Measurements from ENCODE around the gene LTBP1.

LTBP1 gene

DNA sequence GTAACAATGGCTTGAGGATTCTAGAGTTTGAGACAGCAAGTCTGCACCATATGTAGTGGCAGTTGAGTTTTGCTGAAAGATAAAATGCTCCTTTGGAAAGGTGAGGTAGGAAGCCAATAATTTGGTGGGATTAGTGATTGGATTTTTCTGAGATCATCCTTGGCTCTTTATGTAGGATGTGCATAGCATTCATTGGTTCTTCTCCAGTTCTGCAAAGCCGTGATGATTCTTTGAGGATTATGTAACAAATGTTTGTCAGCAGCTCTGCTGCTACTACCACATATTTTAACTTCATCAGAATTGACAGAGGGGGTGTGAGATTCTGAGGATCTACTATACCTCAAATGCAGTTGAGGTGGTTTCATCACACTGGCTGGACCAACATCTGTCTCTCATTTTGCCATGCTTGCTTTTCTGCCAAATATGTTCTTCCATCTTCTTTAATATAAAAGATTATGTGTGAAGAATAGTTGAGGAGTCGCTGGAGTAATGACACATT lies 340.8 kb downstream of the LTBP1 start:
- DNase-seq, result no peak

DNA sequence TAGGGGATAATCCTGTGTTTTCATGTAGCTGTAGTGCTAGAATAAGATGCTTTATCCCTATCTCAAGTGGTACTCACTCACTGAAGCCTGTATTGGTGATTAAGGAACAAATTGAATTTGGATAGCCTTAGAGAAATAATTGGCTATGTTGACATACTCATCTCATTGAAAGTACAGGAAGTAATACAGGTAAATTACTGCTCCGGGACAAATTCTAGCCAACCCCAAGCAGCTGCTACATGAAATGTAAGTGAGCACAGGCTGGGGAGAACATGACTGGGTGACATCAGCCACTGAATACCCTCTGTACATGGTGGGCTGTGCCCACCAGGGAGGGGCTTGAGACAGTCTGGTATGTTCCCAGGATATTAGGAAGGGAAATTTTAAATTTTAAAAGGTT lies 341.3 kb downstream of the LTBP1 start:
- no peak for DNase-seq

DNA sequence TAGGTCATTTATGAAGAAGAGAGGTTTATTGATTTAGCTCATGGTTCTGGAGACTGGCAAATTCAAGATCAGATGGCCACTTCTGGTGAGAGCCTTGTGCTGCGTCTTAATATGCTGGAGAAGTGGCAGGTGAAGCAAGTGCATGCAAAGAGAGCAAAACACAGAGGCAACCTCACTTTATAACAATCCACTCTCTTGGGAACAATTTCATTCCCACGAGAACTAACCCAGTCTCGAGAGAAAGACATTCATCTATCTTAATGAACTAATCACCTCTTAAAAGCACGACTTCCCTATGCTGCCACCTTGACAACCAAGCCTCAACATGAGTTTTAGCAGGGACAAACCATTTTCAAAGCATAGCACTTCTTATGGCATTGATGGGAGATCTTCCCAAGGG lies 343.2 kb downstream of the LTBP1 start:
- no peak for DNase-seq

DNA sequence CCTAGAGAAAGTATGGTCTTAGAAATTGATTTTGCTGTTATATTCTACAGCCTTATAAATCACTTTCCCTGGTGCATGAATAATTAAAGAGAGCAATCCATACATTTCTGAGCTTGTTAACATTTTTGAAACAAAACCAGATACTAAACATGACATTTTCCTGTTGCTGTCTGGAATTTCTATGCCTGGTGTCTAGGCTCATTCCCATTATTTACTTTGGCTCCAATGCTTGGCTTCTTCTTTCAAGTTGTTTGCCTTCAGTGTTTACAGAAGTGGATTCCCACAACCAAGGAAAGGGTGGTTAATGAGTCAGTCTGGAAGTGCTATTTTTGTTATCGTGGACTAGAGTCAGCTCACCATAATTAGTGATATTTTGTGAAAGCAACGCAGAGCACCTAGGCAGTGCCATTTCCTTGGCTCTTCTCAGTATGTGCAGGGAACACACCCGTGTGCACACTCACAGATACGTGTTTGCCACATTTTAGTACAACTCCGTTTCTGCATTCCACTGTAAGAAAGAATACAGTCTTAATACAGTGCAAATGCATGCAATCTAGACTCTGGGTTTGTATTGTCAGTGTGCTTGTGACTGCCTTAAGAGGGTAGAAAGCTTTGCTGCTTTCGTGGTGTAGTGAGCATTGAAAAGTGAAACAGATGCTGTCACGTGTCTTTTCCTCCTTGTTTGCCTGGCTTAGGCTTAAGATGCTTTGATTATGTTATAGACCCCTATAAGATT lies 344.7 kb downstream of the LTBP1 start:
- DNase-seq, result no peak

DNA sequence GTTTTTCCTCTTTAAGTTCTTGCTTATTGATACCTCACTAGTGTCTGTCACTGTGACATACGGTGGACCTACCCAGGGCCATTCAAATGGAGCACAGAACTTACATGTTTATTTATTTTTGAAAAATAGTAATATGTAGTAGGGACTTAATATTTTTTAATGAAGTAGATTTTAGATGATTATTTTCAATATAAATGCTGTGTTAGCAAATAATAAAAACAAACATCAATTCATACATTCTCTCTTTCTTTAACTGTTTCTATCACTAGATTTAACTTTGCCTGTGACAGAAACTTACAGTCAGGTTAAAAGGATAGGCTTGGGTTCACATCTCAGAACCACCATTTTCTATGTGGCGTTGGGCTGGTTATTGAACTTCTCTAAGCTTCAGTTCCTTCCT lies 345.3 kb downstream of the LTBP1 start:
- no peak for DNase-seq

DNA sequence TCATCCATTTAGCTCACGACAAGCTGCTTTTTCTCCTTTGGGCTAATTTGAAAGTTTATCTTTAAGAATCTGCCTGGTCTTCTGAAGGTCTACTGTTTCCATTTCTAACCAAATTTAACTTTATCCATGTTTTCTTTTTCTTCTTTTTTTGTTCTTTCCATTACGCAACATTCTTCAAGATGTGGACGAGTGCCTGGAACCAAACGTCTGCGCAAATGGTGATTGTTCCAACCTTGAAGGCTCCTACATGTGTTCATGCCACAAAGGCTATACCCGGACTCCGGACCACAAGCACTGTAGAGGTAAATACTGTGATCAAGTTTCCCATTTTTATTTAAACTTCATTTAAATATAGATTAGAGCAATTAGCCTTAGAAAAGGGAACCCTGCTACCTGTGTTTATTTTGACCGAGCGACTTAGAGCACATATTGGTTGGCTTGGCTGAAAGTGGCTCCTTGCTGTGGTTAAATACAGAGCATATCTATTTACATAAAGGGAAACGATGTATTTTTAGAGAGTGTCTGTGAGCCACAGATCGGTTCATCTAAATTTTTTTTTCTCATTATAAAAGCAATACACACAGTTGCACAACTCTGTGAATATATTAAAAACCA lies 346.3 kb downstream of the LTBP1 start:
- DNase-seq, result no peak

DNA sequence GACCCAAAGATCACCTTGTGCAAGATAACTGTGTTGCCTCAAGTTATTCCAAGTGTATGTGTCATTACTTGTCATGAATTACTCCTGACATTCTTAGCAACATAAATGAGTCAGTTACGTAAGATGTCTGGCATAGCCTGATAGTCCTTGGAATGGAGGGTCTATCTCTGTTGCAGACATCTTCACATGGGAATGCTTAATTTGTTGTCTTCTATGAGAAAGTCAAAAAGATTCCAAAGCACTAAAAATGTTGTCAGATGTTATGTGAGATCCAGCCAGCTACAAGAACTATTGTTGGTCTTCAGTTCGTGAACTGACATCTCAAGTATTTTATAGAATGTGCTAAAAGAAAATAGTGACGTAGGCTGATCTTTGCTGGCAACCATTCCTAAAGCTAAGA lies 351.5 kb downstream of the LTBP1 start:
- DNase-seq, result no peak

DNA sequence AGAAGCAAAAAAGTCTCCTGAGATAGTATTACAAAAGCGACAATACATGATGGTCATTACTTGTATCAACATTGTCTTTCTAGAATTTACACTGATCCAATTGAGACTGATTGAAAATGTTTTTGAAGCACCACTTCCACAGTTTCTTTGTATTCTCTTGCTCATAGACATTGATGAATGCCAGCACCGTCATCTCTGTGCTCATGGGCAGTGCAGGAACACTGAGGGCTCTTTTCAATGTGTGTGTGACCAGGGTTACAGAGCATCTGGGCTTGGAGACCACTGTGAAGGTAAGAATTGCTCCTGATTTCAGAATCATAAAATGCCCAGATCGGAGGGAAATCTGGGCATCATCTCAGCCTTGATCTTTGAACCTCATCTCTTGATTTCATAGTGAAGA lies 354.6 kb downstream of the LTBP1 start:
- no peak for DNase-seq

DNA sequence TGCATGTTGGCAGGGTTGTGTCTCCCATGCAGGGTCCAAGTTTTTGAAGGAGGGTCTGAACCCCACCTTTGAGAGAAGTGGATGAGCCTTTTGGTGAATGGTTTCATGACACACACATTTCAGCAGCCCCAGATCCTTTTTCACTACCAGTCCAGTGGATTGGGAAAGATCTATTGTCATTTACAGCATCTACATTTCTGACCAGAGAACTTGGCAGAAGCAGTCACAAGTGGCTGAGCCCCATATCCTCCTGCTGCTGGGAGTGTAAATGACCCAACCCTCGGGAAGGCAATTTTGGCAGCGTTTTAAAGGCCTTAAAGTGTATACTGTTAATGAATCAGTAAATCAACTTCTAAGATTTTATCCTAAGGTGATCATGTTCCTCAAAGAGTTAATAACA lies 355.6 kb downstream of the LTBP1 start:
- DNase-seq, result no peak

DNA sequence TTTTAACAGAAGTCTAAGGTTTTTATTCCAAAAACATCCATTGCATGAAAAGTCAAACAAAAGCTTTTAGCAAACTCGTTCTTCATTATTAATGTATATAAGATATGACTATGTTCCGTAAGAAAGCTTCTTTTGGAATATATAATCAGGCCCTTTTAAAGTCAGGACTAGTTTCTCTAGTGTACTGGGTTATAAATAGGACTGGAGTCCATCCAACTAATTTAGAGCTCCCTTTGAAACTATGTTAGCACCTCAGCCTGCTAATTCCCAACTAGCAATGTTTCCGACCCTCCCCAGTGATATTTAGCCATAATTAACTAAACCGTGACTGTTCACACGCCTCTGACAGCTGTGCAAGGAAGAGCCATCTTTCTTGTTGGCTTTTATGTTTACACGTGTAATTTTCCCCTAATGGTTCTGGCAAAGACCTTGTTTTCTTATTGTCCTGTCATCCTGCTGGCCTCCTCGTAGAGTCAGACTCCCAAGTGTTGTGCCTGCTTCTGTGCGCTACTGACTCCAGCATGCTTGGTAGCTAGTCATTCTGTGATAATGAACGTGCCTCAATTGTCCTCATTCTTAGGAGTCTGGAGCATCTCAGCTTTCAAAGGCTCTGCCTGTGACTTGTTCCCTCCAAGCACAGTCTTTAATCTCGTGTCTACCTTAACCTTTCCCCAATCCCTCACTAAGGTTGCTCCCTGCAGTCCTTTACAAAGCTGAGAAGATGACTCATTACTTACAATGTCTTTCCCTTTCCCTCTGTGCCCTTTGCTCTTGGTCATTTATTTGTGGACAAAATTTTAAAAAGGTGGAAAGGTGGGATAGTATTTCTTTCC lies 357.5 kb downstream of the LTBP1 start:
- DNase-seq, result no peak

DNA sequence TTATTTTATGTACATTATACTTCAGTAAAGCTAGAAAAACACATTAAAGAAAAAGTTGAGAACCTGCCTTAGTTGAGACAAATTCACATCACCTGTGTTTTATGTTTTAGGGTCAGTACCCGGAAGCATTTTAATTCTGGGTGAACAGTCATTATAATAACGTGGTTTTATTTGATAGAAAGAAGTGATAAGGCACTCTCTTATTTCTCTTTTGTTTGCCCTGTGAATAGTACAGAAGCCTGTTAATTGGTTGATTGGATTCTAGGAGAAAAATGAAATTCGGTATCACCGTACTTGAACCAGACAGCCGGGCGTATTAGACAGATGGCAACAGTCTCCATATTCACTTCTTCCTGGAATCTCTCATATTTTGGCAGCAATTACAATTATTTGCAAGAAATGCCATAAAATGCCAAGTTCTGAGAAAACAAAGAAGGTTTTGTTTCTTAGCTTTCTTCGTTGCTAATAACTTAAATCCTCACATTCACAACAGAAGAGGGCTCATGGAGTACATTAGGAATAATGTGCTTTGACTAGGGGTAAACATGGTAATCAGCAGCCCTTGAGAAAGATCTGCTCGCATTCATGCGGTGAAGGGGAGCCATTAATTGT lies 361.0 kb downstream of the LTBP1 start:
- DNase-seq, result no peak

DNA sequence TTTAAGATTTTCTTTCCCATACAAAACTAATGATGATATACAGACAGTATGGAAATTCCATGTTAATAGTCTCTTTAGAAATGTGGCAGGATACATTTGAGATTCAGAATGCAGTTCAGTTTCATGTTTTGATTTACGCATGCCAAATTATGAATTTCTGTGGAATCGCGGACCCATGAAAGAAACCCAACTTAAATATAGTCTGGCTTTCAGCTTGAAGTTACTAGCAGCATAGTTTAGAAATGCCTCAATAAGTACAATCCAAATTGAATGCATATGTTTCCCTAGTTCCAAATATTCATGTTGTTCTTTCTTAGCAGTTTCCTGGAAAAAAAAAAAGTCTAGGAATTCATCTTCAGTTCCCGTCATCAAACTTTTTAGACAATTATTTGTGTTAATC lies 365.6 kb downstream of the LTBP1 start:
- no peak for DNase-seq

DNA sequence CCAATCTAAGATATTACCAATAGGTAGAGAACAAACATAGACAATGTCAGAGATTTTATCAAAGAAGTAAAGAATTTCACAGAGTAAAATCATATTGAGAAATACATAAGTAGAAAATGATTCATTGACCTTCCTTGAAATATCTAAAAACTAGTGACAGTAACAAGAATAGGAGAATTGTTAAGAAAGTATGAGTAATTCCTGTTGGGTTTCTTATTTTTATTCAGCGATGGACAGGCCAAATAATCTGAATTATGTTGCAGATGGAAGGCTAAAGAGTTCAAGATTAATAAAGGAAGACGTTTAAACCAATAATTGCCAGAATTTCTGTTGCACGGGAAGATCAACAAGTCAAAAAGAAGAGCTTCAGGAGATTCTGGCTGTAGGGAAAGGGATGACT lies 366.3 kb downstream of the LTBP1 start:
- no peak for DNase-seq

DNA sequence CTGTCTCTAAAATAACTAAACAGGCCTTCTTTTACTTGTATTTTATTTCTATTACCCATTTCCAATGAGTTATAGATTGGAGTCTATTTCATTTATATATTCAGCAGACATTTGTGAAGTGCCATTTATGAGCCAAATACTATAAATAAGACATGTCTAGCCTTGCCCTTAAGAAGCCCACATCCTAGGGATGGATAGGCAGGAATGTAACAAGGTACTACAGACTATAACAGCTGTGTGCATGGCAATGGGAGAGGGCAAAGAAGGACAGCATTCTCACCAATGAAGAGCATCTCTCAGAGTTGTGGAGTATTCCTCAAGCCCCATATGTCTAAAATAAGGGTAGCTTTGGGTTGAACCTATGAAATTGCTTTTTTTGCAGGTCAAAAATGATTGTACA lies 367.8 kb downstream of the LTBP1 start:
- no peak for DNase-seq

DNA sequence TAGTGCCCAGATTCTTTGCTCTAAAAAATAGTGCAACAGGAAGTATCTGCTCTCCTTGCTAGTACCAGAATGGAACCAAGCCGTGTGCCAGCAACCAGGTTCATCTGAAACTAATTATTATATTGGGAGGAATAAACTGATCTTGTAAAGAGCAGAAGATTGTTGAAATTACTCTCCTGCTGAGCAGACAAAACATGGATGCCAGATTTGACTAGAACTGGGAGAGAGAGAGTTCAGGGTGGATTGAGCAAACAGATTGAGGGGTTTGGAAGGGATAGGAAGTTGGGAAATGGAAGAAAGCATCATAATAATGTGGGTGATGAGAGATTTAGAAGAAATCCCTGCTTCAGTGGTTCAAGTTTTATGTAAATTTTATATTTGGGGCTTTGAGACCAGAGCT lies 369.6 kb downstream of the LTBP1 start:
- no peak for DNase-seq

DNA sequence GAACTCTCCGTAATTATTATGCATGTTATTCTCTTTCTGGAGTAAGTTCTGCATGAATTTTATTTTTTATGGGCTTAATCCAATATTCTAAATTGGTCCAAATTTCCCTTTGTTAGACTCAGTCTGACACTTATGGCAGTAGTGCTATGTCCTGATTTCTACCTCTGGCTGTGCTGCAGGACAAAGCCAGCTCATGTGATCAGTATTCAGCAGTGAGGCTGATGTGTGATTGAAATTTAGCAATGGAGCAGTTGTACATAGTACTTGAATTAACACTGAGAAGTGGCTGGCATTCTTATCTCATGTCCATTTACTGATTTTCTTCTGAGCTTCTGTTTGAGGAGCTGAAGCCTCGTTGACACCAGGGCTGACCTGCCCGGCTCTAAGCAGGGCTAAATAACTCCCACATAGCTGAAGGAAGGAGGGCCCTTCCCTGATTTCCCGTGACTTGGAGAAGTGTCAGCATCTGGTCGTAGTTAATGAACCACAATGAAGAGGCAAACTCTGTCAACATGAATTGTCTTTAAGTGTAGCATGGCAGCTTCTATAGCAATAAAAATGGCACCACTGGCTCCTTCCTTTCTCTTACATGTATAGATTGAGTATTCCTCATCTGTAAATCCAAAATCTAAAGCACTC lies 370.7 kb downstream of the LTBP1 start:
- no peak for DNase-seq

DNA sequence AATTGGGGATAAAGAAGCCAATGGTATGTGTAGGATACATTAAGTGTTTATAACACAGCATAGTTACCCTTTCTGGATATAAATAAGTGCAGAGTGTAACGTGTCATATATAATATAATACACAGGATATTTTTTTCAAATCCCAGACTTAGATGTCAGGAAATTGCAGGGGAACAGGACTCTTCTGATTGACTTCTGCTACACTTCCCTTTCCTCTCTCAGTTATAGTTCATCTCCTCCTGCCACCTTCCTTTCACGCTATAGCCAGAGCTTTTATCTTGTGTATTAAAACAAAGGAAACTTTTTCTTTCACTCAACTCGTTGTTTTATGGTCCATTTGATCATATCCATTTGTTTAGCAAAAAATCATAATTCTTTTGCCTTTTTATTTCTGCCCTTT lies 371.7 kb downstream of the LTBP1 start:
- DNase-seq, result no peak

DNA sequence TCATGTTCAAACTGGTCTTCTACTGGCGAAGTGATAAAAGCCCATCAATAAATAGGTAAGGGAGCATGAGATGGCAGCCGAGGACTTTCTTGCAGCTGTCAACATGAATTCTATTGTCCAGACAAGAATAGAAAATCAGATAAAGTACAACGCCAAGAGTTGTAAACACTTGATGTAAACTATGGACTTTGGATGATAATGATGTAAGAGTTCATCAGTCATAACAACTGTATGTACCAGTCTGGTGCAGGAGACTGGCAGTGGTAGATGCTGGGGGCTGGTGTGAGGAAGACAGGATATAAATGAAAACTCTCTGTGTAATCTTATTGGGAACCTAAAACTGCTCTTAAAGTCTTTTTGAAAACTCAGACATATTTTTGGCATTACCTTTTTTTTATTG lies 373.8 kb downstream of the LTBP1 start:
- no peak for DNase-seq

DNA sequence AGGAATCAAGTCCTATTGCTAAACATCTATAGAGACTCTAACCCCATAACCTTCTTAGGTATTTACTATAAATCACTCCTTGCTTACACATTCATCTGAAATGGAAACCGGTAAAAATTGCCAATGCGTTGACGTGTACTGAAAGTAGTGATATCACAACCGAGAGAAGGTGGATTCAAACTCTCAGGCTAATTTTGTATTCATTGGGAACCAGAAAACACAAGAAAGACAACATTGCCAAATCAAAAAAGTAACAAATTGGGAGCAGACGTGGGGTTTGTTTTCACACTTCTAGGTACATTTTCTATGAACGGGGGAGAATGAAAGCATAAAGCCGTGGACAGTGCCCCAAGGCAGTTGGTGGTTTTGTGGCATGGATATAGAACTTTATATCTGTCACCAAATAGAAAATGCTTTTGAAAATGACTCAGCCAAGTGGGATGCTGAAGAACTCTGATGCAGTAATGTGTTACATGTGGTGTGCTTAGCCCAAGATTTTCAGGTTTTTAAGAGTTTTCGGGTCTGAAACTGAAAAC lies 374.6 kb downstream of the LTBP1 start:
- no peak for DNase-seq

DNA sequence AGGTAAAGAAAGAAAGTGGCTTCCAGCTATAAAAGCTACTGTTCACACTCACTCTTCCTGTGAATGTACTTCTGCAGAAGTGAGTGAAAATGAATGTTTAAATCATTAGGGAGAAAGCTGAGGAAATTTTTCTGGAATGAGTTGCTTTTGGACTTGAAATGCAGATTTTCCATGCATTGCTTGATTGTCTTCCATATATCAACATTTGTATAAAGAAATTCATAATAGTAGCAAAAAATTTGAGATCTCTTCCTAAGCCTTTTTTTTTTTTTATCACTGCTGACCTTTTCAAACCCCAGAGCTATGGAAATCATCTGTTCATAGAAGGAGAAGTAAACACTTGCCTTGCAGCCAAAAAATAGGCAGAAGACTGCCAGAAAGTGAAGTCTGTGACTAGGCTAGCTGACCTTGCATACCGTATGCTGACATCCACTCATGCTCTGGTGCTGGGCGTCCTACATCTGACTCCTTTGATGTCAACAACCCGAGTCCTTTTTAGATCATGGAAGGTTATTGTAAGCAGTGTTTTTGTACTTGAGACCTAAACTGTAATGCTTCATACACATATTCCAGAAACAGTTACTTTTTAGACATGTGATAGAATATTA lies 375.2 kb downstream of the LTBP1 start:
- no peak for DNase-seq

DNA sequence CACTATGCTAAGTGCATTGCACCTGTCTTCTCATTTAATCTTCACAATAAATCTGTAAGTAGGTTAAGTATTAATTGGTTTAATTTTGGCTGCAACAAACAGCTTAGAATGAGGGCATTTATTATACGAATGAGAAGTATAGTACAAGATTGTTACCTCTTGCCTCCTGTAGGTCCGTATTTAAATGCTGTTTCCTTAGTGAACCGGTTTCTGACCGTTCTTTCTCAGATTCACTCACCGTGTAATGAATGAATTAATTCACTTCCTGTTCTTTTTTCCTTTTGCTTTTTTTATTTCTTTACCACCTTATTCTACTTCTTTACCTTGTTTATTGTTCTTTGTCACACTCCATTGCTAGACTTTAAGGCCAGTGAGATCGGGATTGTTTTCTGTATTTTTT lies 375.9 kb downstream of the LTBP1 start:
- DNase-seq, result no peak

DNA sequence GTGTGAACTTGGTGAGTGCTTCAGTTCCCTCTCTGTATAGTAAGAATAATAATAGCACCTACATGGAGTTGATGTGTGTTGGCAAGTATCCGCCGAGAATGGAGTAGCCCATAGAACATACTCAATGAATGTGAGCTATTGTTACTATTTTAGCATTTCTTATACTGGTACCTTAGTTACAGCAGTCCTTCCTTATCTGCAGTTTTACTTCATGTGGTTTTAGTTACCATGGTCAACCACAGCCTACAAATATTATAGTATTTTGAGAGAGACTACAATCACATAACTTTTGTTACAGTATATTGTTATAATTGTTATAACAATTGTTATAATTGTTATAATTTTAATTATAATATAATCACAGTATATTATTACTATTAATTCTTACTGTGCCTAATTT lies 377.2 kb downstream of the LTBP1 start:
- no peak for DNase-seq
